Fibroblast of pulmonary artery (primary cell): ENCODE results near the gene RUVBL2.
"Not testable (repeated sequence)": the region's sequence is repeated elsewhere in the genome, so short reads cannot be mapped to it uniquely, and the experiment has no call there.

ENCODE experiments used
- DNase-seq: peaks from one replicate; pipeline ENCODE4 v3.0.0-alpha.2; 2010; ENCODE audit warnings: low read depth
- H3K4me3 ChIP-seq: replicated peaks from 2 replicates; pipeline ENCODE4 v1.5.1; 2011; ENCODE audit warnings: low read depth, mild to moderate bottlenecking, control low read depth, low read length, moderate library complexity
- CTCF ChIP-seq: IDR thresholded peaks from 2 replicates; pipeline ENCODE4 v1.5.1; 2011; ENCODE audit warnings: mild to moderate bottlenecking, control low read depth, low read length, inconsistent platforms; ENCODE audit errors: missing control alignments

The RUVBL2 gene

GRCh38 chr19:49056101-49056901 lies 62.6 kb downstream of the RUVBL2 start:
- H3K4me3 ChIP-seq = peak overlapping the region; percentile 57
- TF ChIP-seq CTCF = peak; percentile 18
- DNase-seq = peak; percentile 31

- not testable (repeated sequence) for DNase-seq
- H3K4me3 ChIP-seq = peak overlapping the region; percentile 57
Observed at GRCh38 chr19:49056902-49057596, 63.4 kb downstream of the RUVBL2 start.

GRCh38 chr19:49057636-49058234 lies 64.0 kb downstream of the RUVBL2 start, which contains the start of gene CGB7:
Gene CGB7, minus strand, starts transcription at chr19:49057749. Its CDS starts 2,374 bp downstream, at chr19:49055375.
- no peak for TF ChIP-seq CTCF
- peak; percentile 47 for DNase-seq

GRCh38 chr19:49058562-49058961 lies 64.9 kb downstream of the RUVBL2 start:
- no peak for DNase-seq
- no peak for TF ChIP-seq CTCF

More at GRCh38 chr19:49057636-49058234, 64.0 kb downstream of the RUVBL2 start, which contains the start of gene CGB7:
- peak within 1 kb of the TSS; percentile 57 for H3K4me3 ChIP-seq

GRCh38 chr19:49059053-49059452 lies 65.4 kb downstream of the RUVBL2 start:
- no peak overlapping the region for H3K4me3 ChIP-seq
- DNase-seq = no peak

More at GRCh38 chr19:49058562-49058961, 64.9 kb downstream of the RUVBL2 start:
- H3K4me3 ChIP-seq = no peak overlapping the region

GRCh38 chr19:49061000-49061399 lies 67.3 kb downstream of the RUVBL2 start:
- no peak for TF ChIP-seq CTCF
- DNase-seq = no peak

More at GRCh38 chr19:49059053-49059452, 65.4 kb downstream of the RUVBL2 start:
- TF ChIP-seq CTCF = no peak

GRCh38 chr19:49061445-49061844 lies 67.8 kb downstream of the RUVBL2 start:
- H3K4me3 ChIP-seq = no peak overlapping the region
- no peak for DNase-seq
- TF ChIP-seq CTCF = no peak

More at GRCh38 chr19:49061000-49061399, 67.3 kb downstream of the RUVBL2 start:
- no peak overlapping the region for H3K4me3 ChIP-seq
